ENCODE results near the gene ARL6IP5. TPM values are rescaled to one million over a fixed set of nuclear protein-coding genes. Genes with fewer than 3 reads are reported as not detected.

ARL6IP5 gene
- total and polyA plus RNA-seq, 9 of the 15 experiments (the other 6 are each of a cell fraction or from before 2014, with no cell fraction given) = 10.3 to 54.0 (median 12.7) TPM

DNA sequence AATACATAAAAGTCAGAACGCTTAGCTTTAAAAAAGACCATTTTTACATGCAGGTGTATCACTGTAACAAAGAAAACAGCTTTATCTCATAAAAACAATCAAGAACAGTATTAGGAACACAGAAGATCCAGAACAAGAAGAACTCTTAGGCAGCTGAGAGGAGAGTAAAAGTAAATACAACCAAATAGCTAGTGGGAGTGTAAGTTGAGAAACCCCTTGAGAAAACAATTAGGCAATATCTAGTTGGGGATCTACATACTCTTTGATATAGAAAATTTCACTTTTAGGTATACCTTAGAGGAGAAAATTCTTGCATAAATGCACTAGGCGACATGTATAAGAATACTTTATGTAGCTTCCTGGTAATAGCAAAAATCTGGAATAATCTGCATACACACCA lies 40.1 kb upstream of the ARL6IP5 start:
- Histone ChIP-seq H3K79me2 (ENCODE audit: control insufficient read depth, insufficient read depth, low read length) (peaks cover 17% of the 10 kb centered on the region), H3K4me2 (ENCODE audit: insufficient read depth, low read length) (no peak overlapping the region), H4K20me1 (replicated peaks; ENCODE audit: control insufficient read depth, insufficient read depth, low read length) (no peaks in the 10 kb centered on the region; the same call in 1 of the 2 replicates), H2AFZ (ENCODE audit: low read depth, low read length) (no peak overlapping the region), H3K36me3 (ENCODE audit: control insufficient read depth, insufficient read depth, low read length) (peaks cover 67% of the 10 kb centered on the region), H3K27me3 (ENCODE audit: control insufficient read depth in 2 of 2, insufficient read depth in 2 of 2, low read length in 2 of 2) (no peaks in the 10 kb centered on the region), H3K4me3 (no peak overlapping the region), H3K27ac (ENCODE audit: extremely low read depth, low read depth, low read length) (no peak overlapping the region), H3K9me3 (replicated peaks; ENCODE audit: control insufficient read depth, insufficient read depth, low read depth, low read length) (no peaks in the 10 kb centered on the region), H3K9me1 (ENCODE audit: control insufficient read depth, insufficient read depth, low read length) (no peaks in the 10 kb centered on the region), H3K9ac (ENCODE audit: insufficient read depth in 1 of 2, low read depth in 2 of 2, low read length in 2 of 2) (no peak overlapping the region), H3K4me1 (replicated peaks in 1 of 2; ENCODE audit: control insufficient read depth in 2 of 2, insufficient read depth in 2 of 2, low read length in 2 of 2) (no peaks in the 10 kb centered on the region)
- no TSS peak for BruUV-seq (replicated peaks)
- 87% methylated on average over 2 of the region's 2 CpGs for WGBS (ENCODE audit: insufficient coverage, low coverage, missing lambda C conversion rate)
- no peak for DNase-seq (ENCODE audit: extremely low read depth in 1 of 4, low spot score in 3 of 4)
- CTCF ChIA-PET (ENCODE audit: low intra/inter-chr PET ratio) = no interaction called here
- no peak for FAIRE-seq
- intact Hi-C loops (cut with micrococcal nuclease) = no loop called here
- no peak for ATAC-seq
- POLR2A ChIA-PET = interaction anchor here (0.7 to 1.0 kb wide), 2 partner anchors 13 to 74 kb away, joined by 3 to 4 read pairs; no protein-coding TSS in a partner anchor
- no peak for TF ChIP-seq NELFE (IDR thresholded peaks at IDR 0.05; ENCODE audit: insufficient read depth, insufficient read length)
- TF ChIP-seq, protein P1, sequence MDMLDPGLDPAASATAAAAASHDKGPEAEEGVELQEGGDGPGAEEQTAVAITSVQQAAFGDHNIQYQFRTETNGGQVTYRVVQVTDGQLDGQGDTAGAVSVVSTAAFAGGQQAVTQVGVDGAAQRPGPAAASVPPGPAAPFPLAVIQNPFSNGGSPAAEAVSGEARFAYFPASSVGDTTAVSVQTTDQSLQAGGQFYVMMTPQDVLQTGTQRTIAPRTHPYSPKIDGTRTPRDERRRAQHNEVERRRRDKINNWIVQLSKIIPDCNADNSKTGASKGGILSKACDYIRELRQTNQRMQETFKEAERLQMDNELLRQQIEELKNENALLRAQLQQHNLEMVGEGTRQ (CRISPR knock-in tag; IDR thresholded peaks at IDR 0.05) = no peak
- TF ChIP-seq PYGO2 (tag; IDR thresholded peaks at IDR 0.05) = no peak
- no peak for TF ChIP-seq ZNF384 (IDR thresholded peaks at IDR 0.05; ENCODE audit: low read depth, low read length)
- TF ChIP-seq FOXP1 (CRISPR knock-in tag; IDR thresholded peaks at IDR 0.05) = no peak
- TF ChIP-seq, protein P2, sequence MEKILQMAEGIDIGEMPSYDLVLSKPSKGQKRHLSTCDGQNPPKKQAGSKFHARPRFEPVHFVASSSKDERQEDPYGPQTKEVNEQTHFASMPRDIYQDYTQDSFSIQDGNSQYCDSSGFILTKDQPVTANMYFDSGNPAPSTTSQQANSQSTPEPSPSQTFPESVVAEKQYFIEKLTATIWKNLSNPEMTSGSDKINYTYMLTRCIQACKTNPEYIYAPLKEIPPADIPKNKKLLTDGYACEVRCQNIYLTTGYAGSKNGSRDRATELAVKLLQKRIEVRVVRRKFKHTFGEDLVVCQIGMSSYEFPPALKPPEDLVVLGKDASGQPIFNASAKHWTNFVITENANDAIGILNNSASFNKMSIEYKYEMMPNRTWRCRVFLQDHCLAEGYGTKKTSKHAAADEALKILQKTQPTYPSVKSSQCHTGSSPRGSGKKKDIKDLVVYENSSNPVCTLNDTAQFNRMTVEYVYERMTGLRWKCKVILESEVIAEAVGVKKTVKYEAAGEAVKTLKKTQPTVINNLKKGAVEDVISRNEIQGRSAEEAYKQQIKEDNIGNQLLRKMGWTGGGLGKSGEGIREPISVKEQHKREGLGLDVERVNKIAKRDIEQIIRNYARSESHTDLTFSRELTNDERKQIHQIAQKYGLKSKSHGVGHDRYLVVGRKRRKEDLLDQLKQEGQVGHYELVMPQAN (IDR thresholded peaks at IDR 0.05; ENCODE audit: borderline replicate concordance) = no peak
- in situ Hi-C loops (cut with MboI) = no loop called here

Measured in K562 (cell line).